HCT116 (cell line): ENCODE results near the gene BLOC1S3. TPM values are rescaled to one million over a fixed set of nuclear protein-coding genes. Genes with fewer than 3 reads are reported as not detected.

ENCODE experiments used
- ATAC-seq: fragments of 200-7000 bp; cut with Tn5 transposase; 2 replicates; pipeline ENCODE4 v1.9.1; 2020; ENCODE audit warnings: mild to moderate bottlenecking, moderate library complexity
- BruUV-seq: library from RNA; stranded (reverse); fragments of 400-500 nt; replicated peaks from 2 replicates; lab custom pipeline; 2021; lab: Mats Ljungman, UMichigan
- CTCF ChIA-PET: fragments of 300-600 bp; sonication (Branson Sonifier 250); formaldehyde crosslinking; loops from one replicate; lab custom pipeline; 2021; ENCODE audit warnings: antibody characterized with exemption; lab: Charles Lee
- POLR2A ChIA-PET: fragments of 300-600, 350-600 bp; sonication (Branson Sonifier 250); formaldehyde crosslinking; loops from one replicate; lab custom pipeline; 2021; ENCODE audit warnings: antibody characterized with exemption; lab: Charles Lee
- RAD21 ChIA-PET, 2 experiments: fragments of 300-600 bp; sonication (Branson Sonifier 250); formaldehyde crosslinking; loops; one replicate each; lab custom pipeline; 2023; ENCODE audit warnings: low total read pairs in 2 of 2; ENCODE audit not compliant: uncharacterized antibody in 2 of 2, unreplicated experiment in 2 of 2, low non-redundant PET in 1 of 2; lab: Charles Lee
- DNase-seq: peaks from one replicate; pipeline ENCODE4 v3.0.0-alpha.2; 2010; ENCODE audit warnings: low read depth, low spot score
- H2AFZ ChIP-seq: fragments of 200-600 bp; shearing (Covaris generic), sonication (generic); 2 replicates; pipeline ENCODE4 v1.6.1; 2017; ENCODE audit warnings: low read depth, mixed run types, mixed read lengths, antibody characterized with exemption, low read length; ENCODE audit not compliant: poor library complexity, severe bottlenecking
- H3K27ac ChIP-seq: 2 replicates; pipeline ENCODE4 v1.5.1; 2012; ENCODE audit warnings: low read depth, low read length
- H3K27me3 ChIP-seq: fragments of 200-600 bp; sonication (generic); 2 replicates; pipeline ENCODE4 v1.6.1; 2016; ENCODE audit warnings: mixed run types, low read length, mixed read lengths; ENCODE audit not compliant: insufficient read depth
- H3K36me3 ChIP-seq, 2 experiments: fragments of 200-500 bp in 1 of 2; fragments of 200-600 bp in 1 of 2; sonication (Bioruptor generic) in 1 of 2; sonication (generic) in 1 of 2; 2 replicates each; pipeline versions ENCODE4 v1.5.1 to v1.6.1; 2014 to 2016; ENCODE audit warnings: low read length in 2 of 2, inconsistent platforms in 1 of 2, mixed read lengths in 1 of 2, mixed run types in 1 of 2; ENCODE audit not compliant: insufficient read depth in 2 of 2, control insufficient read depth in 1 of 2
- H3K4me1 ChIP-seq, 2 experiments: fragments of 200-600 bp in 1 of 2; sonication (generic) in 1 of 2; 2 replicates each; pipeline versions ENCODE4 v1.5.1 to v1.6.1; 2012 to 2017; ENCODE audit warnings: low read length in 2 of 2, inconsistent platforms in 1 of 2, mild to moderate bottlenecking in 1 of 2, mixed read lengths in 1 of 2, mixed run types in 1 of 2, moderate library complexity in 1 of 2; ENCODE audit not compliant: insufficient read depth in 2 of 2, control insufficient read depth in 1 of 2
- H3K4me2 ChIP-seq: fragments of 200-600 bp; sonication (generic); 2 replicates; pipeline ENCODE4 v1.6.1; 2017; ENCODE audit warnings: mixed run types, low read length, mixed read lengths
- H3K4me3 ChIP-seq, 2 experiments: fragments of 200-600 bp in 1 of 2; sonication (generic) in 1 of 2; replicated peaks in 1 of 2; 2 replicates each; pipeline ENCODE4 v1.5.1; 2011 to 2016; ENCODE audit warnings: low read length in 2 of 2, control low read depth in 1 of 2, low read depth in 1 of 2, mild to moderate bottlenecking in 1 of 2, mixed read lengths in 1 of 2, mixed run types in 1 of 2
- H3K79me2 ChIP-seq: fragments of 200-600 bp; sonication (generic); 2 replicates; pipeline ENCODE4 v1.6.1; 2017; ENCODE audit warnings: mild to moderate bottlenecking, mixed run types, low read length, moderate library complexity, mixed read lengths; ENCODE audit not compliant: insufficient read depth
- H3K9ac ChIP-seq: fragments of 200-600 bp; sonication (generic); 2 replicates; pipeline ENCODE4 v1.6.1; 2016; ENCODE audit warnings: low read length, mixed read lengths
- H3K9me2 ChIP-seq: fragments of 200-600 bp; sonication (generic), shearing (Covaris generic); 2 replicates; pipeline ENCODE4 v1.6.1; 2017; ENCODE audit warnings: mixed run types, mild to moderate bottlenecking, moderate library complexity; ENCODE audit not compliant: insufficient read depth
- H3K9me3 ChIP-seq, 2 experiments: fragments of 200-500 bp in 1 of 2; fragments of 200-600 bp in 1 of 2; sonication (Bioruptor generic) in 1 of 2; sonication (generic) in 1 of 2; 2 replicates each; pipeline ENCODE4 v1.6.1; 2014 to 2017; ENCODE audit warnings: low read length in 2 of 2, mixed read lengths in 2 of 2, inconsistent platforms in 1 of 2, low read depth in 1 of 2, mild to moderate bottlenecking in 1 of 2, mixed run types in 1 of 2, moderate library complexity in 1 of 2; ENCODE audit not compliant: control insufficient read depth in 1 of 2, insufficient read depth in 1 of 2
- H4K20me1 ChIP-seq: fragments of 200-600 bp; sonication (generic), shearing (Covaris generic); 2 replicates; pipeline ENCODE4 v1.6.1; 2017; ENCODE audit warnings: mixed run types, mild to moderate bottlenecking, moderate library complexity; ENCODE audit not compliant: insufficient read depth
- CBX3 ChIP-seq: IDR thresholded peaks from 2 replicates; pipeline ENCODE4 v1.6.1; 2012; ENCODE audit warnings: low read depth
- CEBPB ChIP-seq: IDR thresholded peaks from 2 replicates; pipeline ENCODE4 v1.6.1; 2012; ENCODE audit warnings: low read depth
- CTCF ChIP-seq, 3 experiments: fragments of 200-600 bp in 1 of 3; sonication (generic) in 1 of 3; IDR thresholded peaks in 2 of 3; conservative IDR thresholded peaks in 1 of 3; 2 replicates each; pipeline ENCODE4 v1.5.1; 2012 to 2017; ENCODE audit warnings: low read depth in 2 of 3, low read length in 2 of 3, antibody characterized with exemption in 1 of 3, borderline replicate concordance in 1 of 3, control low read depth in 1 of 3, mild to moderate bottlenecking in 1 of 3, mixed read lengths in 1 of 3, mixed run types in 1 of 3, moderate library complexity in 1 of 3; ENCODE audit not compliant: insufficient read depth in 1 of 3
- EGR1 ChIP-seq: IDR thresholded peaks from 2 replicates; pipeline ENCODE4 v1.6.1; 2012; ENCODE audit warnings: low read depth
- EZH2 ChIP-seq: fragments of 200-600 bp; sonication (generic); IDR thresholded peaks from 2 replicates; pipeline ENCODE4 v1.6.1; 2017; ENCODE audit warnings: antibody characterized with exemption, mixed run types
- JUND ChIP-seq: IDR thresholded peaks from 2 replicates; pipeline ENCODE4 v1.6.1; 2012
- RAD21 ChIP-seq: IDR thresholded peaks from 2 replicates; pipeline ENCODE4 v1.6.1; 2012; ENCODE audit warnings: low read depth, mild to moderate bottlenecking
- REST ChIP-seq: IDR thresholded peaks from 2 replicates; pipeline ENCODE4 v1.6.1; 2012; ENCODE audit warnings: low read depth
- SIN3A ChIP-seq: IDR thresholded peaks from 2 replicates; pipeline ENCODE4 v1.6.1; 2012; ENCODE audit warnings: low read depth
- SP1 ChIP-seq: IDR thresholded peaks from 2 replicates; pipeline ENCODE4 v1.6.1; 2012; ENCODE audit warnings: low read depth
- TCF7L2 ChIP-seq: IDR thresholded peaks from 2 replicates; pipeline ENCODE4 v1.7.0; 2011; ENCODE audit warnings: borderline replicate concordance, inconsistent platforms; ENCODE audit not compliant: insufficient read depth, insufficient read length; ENCODE audit errors: extremely low read depth
- YY1 ChIP-seq: IDR thresholded peaks from 2 replicates; pipeline ENCODE4 v1.6.1; 2011; ENCODE audit warnings: low read length, low read depth, moderate library complexity, mild to moderate bottlenecking; ENCODE audit not compliant: insufficient replicate concordance; ENCODE audit errors: extremely low read depth
- intact Hi-C: fragments of 100-400 bp; cut with micrococcal nuclease; formaldehyde crosslinking; loops from 2 replicates; pipeline ENCODE4 v1.10.0; 2022
- total RNA-seq: library from RNA; stranded (reverse); gene quantifications from one replicate; pipeline ENCODE4 v1.2.1, GENCODE V29; 2021; ENCODE audit not compliant: unreplicated experiment

The BLOC1S3 gene
- total RNA-seq, 1 experiment from 2014 or later, result 12.2 TPM

GRCh38 chr19:45195764-45196163, 17.2 kb downstream of the BLOC1S3 start (continued):
- TF ChIP-seq EGR1, result no peak

- DNase-seq (no peak), ATAC-seq (peak; percentile 69)
- ChIA-PET POLR2A (no interaction called here), CTCF (interaction anchor here (0.9 to 1.4 kb wide), 3 partner anchors 138 to 278 kb away, joined by 3 to 7 read pairs (median 5); no protein-coding TSS in a partner anchor), RAD21 (no interaction called here)
- Histone ChIP-seq H3K9ac (no peak overlapping the region), H4K20me1 (no peaks in the 10 kb centered on the region), H3K9me3 (no peaks in the 10 kb centered on the region), H3K36me3 (no peaks in the 10 kb centered on the region), H3K4me2 (no peak overlapping the region), H2AFZ (no peak overlapping the region), H3K27me3 (no peaks in the 10 kb centered on the region), H3K4me1 (no peaks in the 10 kb centered on the region), H3K9me2 (no peaks in the 10 kb centered on the region), H3K4me3 (no peak overlapping the region), H3K79me2 (no peaks in the 10 kb centered on the region), H3K27ac (no peak overlapping the region)
- TF ChIP-seq CTCF (IDR thresholded peaks at IDR 0.05 in 2 of 3, conservative IDR thresholded peaks at IDR 0.05 in 1 of 3; ENCODE audit: borderline replicate concordance in 1 of 3, insufficient read depth in 1 of 3, low read depth in 2 of 3, low read length in 2 of 3) (peak in 2 of 3 experiments; percentile 33 to 37; a peak in 3 of 6 replicates), EZH2 (no peak), RAD21 (peak; percentile 70)
- BruUV-seq, result no TSS peak
- intact Hi-C loops, result loop anchor here (1.0 kb wide), 1 partner anchor 138 kb away; no protein-coding TSS in a partner anchor
Measured at GRCh38 chr19:45200568-45200967, 22.0 kb downstream of the BLOC1S3 start.

- Histone ChIP-seq H3K4me1 (no peaks in the 10 kb centered on the region), H3K9me3 (no peaks in the 10 kb centered on the region), H4K20me1 (no peaks in the 10 kb centered on the region), H3K9ac (no peak overlapping the region), H3K79me2 (no peaks in the 10 kb centered on the region), H3K4me3 (no peak overlapping the region), H3K9me2 (no peaks in the 10 kb centered on the region), H3K27ac (no peak overlapping the region), H2AFZ (no peak overlapping the region), H3K36me3 (no peaks in the 10 kb centered on the region), H3K4me2 (no peak overlapping the region), H3K27me3 (no peaks in the 10 kb centered on the region)
- BruUV-seq, result no TSS peak
- DNase-seq (no peak), ATAC-seq (no peak)
- RAD21 ChIA-PET, result no interaction called here
- POLR2A ChIA-PET, result no interaction called here
- CTCF ChIA-PET, result no interaction called here
- intact Hi-C loops, result no loop called here
- TF ChIP-seq REST (no peak), YY1 (no peak), SIN3A (no peak), EGR1 (no peak), CEBPB (no peak), TCF7L2 (no peak), SP1 (no peak), CBX3 (no peak), JUND (no peak)
Measured at GRCh38 chr19:45202637-45203036, 24.1 kb downstream of the BLOC1S3 start.
